GM12875 (cell line): Measurements from ENCODE around the gene CEACAM19.

Source experiments
- H3K4me3 ChIP-seq: one replicate; pipeline ENCODE4 v1.5.1; 2011; ENCODE audit warnings: low read depth, low read length, control low read depth
- CTCF ChIP-seq: IDR thresholded peaks from 2 replicates; pipeline ENCODE4 v1.5.1; 2011; ENCODE audit warnings: low read depth, mild to moderate bottlenecking, control low read depth, inconsistent platforms, low read length, moderate library complexity, borderline replicate concordance; ENCODE audit not compliant: insufficient read depth

The CEACAM19 gene

GRCh38 chr19:44641501-44642265 is 29.6 kb upstream of the CEACAM19 start:
- no peak overlapping the region for H3K4me3 ChIP-seq
- TF ChIP-seq CTCF, result no peak

GRCh38 chr19:44642377-44642776 is 28.9 kb upstream of the CEACAM19 start:
- no peak overlapping the region for H3K4me3 ChIP-seq
- no peak for TF ChIP-seq CTCF

- TF ChIP-seq CTCF, result no peak
- H3K4me3 ChIP-seq, result no peak within 1 kb of the TSS
Measured at GRCh38 chr19:44643605-44644401, 27.5 kb upstream of the CEACAM19 start, which contains the start of gene PVR. Gene PVR (plus strand): TSS chr19:44643910. CDS start chr19:44644097, 187 bp downstream.

- no peak for TF ChIP-seq CTCF
Measured at GRCh38 chr19:44644402-44645016, 26.8 kb upstream of the CEACAM19 start.

GRCh38 chr19:44645407-44646048 is 25.8 kb upstream of the CEACAM19 start:
- no peak for TF ChIP-seq CTCF
- no peak overlapping the region for H3K4me3 ChIP-seq

More at GRCh38 chr19:44644402-44645016, 26.8 kb upstream of the CEACAM19 start:
- no peak overlapping the region for H3K4me3 ChIP-seq

- H3K4me3 ChIP-seq, result no peak overlapping the region
- TF ChIP-seq CTCF, result no peak
Measured at GRCh38 chr19:44646049-44646416, 25.2 kb upstream of the CEACAM19 start.
